Fibroblast of upper back skin (primary cell): ENCODE data around the gene C5orf58.

ENCODE experiments used
- DNase-seq: peaks from one replicate; pipeline ENCODE4 v3.0.0-alpha.2; 2013

The C5orf58 gene

DNA sequence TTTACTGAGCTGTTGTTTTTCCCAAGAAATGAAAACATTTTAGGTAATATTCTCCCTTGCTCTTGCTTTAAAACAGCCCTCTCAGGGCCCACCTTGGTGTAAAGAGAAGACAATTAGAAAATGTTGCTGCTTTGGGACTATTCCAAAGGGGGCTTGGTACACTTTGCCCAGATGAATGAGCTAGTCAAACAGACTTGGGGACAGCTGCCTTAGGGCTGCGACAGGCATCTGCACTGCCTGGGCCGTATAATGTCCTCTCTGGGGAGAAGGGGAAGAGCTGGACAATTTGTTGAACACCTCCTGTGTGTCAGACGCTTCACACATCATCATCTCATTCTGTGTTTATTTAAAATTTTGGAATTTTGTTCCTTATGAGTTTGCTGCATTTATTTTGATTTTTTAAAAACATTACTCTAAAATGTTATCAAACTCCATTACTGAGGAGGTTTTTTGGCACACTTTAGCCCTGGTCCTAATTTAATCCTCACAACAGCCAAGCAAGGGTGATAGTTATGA is 28.8 kb downstream of the C5orf58 start:
- no peak for DNase-seq

DNA sequence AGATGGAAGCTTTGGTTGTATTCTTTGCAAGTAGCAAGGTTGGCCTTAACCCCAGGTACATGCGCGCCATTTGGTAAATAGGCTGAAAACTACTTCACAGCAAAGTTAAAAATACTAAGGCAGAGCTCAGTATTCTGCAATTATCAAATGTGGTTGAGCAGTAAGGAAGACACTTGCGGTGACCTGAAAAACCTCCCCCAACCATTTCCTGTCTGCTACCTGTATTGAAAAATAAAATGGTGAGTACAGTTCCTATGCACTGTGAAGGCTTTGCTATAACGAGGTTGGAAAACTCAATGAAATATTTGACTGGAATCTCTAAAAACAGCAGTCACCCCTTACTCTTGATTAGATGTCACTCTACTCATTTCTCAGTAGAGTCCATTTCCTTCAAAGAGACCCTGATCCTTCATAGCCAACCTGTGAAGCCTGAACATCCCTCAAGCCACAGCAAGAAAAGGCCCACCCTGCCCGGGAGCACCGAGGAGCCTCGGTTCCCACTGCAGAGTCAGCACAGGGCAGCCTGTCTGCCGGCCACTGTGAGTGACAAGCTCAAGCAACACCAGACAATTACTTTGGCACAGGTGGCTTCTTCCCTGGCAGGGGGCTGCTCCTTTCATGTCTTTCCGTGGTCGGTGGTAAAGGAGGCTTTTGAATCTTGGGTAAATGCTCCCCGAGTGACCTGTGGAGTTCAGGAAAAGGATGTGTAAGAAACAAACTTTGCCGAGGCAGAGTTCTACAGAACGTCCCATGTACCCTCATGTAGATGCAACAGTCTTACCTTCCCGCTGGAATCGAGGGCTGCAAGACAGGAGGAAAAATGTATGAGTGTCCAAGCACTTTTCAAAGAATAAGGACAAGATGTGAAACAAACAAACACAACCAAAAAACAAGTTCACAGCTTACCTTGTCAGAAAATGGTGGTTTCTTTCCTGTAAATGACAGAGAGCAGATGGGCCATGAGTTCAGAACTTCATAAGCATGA is 29.6 kb downstream of the C5orf58 start:
- no peak for DNase-seq

DNA sequence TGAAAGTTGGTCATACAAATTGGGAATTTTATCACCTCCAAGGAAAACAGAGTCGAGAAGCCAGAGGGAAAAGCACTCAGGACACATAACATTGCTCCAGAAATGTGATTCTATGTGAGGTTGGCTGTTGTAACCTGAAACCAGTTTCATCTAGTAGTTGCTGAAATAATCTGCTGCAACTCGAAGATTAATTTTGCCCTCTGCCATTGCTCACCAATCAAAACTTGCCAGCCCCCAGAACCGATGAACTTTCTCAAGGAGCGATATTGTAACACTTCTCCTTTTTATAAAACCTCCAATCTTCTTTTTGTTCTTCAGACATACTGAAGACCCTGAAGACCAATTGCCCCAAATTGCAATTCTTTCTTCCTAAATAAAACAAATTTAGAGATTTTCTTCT is 31.1 kb downstream of the C5orf58 start:
- DNase-seq: no peak

DNA sequence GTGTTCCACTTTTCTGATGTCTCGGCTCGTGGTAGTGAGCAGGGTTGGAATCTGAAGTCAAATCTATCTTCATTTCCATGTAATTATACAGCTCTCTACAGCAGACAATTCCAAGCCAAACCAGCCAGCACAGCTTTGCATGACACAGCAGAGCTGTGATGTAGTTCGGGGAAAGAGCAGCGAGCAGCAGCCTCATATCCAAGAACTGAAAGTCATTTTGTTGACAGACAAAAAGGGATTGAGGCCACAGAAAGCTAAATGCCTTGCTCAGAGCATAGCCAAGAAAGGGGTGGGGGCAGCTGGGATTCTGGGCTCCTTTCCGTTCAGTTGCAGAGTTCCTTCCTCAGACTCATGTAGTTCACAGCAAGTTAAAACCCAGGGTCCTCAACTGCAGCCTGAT is 32.7 kb downstream of the C5orf58 start:
- DNase-seq: peak; percentile 14

DNA sequence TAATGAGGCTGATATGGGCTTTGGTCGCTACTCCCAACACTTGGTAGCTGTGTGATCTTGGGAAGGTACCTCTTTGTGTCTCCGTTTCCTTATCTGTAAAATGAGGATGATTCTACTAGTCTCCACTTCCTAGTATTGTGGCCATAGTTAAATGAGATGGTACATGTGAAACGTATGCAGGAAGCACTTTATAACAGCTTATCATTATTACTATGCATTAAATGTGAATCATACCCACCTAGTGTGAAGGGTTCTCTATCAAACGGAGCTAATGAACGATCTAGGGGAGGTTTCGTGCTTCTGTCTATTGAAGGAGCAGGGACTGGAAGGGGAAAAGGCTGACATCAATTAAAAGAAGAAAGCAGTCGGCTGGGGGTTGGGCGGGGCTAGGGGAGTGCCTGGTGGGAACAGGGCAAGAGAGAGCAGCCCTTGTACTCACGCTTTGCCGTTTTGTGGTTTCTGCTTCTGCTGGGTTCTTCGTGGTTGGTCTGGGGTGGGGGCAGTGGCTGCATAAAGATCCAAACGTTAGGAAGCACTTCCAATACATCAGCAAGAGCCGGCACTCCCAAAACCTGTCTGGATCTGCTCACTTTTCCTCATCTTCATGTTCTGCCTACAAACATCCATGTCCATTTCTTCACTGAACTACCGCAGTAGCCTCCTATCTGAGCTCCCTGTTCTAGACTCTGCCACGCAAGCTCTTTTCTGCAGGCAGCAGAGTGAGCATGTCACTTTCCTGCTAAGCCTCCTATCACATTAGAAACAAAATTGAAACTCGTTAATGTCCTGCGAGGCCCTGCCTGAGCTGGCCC is 34.0 kb downstream of the C5orf58 start:
- DNase-seq: no peak

DNA sequence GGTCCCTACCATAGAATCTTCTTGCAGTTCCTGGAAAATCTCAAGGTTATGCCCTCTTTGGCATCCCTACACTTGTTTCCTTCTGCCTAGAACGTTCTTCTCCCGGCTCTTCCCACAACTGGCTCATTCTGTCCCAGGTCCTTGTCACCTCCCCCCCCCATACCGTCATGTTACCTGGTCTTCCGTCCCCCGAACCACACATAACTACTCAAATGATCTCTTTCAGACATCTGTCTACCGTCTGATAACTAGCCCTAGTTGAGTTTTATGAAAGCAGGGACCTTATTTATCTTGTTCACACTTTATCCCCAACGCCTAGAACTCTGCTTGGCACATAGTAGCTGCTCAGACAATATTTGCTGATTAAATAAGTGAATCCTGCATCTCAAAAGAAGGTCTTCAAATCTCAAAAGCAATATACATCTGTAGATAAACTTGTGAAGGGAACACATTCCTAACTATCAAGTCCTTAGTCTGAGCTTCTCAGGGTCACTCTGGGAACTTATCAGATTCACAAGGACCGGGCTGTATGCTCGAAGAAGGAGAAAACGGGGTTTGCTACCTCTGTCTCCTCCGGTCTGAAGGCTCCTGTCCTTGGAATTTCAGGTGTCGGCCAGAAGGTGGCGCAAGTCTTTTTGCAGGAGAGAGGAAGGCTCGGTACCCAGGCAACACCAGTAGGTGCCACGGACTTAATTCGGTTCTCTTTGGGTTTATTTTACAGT is 34.8 kb downstream of the C5orf58 start:
- DNase-seq: peak; percentile 57

DNA sequence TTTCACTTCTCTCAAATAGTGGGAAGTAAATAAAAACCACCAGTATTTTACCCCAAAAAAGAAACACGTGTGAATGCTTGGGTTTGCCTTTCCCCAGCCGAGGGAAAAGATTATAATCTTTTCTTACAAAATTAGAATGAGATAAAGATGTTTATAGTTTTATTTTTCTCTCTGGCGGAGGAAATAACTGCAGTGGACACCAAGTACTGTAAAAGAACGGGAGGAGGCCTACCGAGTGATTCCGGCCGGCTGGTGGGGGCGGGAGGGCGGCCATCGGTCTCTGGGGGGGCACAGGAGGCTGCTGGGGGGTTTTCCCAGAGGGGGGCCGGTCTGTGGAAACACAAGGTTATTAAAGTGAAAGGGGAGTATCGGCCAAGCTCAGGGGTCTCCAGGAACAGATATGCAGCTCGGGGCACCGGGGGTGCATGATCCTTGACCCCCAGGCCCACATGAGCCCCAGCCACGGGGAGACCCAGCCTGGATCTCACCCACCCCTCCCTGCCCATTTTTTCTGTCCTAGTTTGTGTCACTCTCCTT is 35.4 kb downstream of the C5orf58 start:
- DNase-seq: no peak

DNA sequence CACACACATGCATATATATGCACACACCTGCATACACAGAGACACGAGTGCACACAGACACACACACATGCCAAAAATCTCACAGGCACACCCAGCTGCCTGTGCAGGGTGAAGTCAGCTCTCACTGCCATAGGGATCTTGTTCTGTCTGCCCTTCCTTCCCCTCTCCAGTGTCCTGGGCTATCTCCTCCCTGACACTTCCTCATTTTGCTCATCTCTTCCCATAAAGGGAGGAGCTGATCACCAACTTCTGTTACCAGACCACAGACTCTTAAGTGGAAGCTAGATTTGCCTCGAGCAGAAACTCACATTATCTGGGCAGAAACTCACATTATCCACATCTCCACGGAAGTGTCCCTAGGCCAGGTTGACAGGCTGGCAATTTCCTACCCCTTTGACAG is 36.1 kb downstream of the C5orf58 start:
- DNase-seq: no peak

DNA sequence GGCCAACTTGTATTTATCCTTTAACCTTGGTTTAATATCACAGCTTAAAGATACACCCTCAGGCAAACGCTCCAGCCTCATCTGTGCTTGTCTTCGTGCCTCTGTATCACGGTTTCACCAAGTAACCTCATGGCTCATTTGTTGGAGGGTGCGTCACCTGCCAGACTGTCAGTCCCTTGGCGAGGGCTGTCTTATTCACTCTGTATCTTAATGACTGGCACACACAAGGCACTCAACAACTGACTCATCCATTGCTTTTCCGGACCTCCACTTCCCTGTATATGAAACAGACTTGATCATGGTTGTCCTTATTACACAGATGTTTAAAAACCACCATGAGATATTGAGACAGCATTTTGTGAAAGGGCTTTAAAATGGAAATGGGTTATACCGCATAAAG is 36.8 kb downstream of the C5orf58 start:
- no peak for DNase-seq

DNA sequence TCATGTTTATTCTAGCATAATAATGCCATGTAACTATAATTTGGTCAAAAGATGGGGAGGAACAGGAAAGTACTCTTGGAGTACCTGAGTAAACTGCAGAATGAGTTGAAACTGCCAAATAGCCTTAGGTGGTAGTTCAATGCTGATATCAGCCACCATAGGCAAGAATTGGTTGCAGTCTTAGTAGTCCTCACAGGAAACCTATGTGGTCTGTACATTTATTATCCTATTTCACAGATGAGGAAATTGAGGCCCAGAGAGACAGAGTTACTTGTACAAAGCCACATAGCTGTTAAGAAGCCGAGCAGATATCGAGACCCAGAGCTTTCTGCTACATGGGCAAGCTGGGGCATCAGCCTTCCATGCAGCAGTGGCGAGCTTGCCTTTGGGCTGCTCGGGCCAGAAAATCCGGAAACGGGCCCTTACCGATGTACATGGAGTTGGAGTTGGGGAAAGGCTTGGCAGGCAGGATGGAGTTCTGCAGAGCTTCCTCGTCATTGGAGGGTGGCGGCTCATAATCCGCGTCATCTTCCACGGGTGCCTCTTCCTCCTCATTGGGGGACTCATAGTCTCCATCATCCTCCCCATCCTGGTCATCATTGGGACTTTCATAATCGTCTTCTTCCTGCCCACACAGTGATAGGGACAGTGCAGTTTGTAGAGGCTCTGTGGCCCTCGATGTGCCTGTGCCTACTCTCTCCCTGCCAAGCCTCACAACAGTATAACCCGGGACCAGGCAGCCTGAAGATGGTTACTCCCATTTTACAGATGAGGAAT is 37.7 kb downstream of the C5orf58 start:
- DNase-seq: no peak

DNA sequence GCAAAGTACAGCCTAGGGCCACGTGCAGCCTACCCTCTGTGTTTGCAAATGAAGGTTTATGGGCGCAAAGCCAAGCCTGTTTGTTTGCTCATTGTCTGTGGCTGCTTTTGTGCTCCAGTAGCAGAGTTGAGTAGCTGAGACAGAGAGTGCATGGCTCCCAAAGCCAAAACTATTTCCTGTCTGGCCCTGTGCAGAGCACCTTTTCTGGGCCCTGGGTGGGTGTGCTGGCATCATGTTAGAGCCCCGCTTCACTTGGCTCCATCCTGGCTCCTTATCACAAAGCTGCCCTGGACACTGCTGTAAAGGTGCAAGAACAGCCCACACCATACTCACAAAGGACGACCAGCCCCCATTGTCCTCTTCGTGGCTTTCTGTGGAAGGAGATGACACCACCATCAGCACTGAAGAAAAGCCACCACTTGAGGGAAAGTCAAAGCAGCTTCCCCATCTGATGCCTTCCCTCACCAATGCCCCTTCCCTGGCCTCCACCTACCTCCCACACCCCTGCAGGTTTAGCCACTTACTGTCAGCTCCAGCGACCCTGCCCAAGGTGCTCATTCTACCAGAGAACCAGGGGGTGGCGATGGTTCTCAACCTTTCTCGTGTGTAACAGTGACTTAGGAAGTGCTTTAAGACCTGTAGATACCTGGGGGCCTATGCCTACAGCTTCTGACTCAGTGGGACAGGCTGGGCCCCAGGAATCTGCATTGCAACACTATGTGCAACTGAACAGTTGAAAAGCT is 41.4 kb downstream of the C5orf58 start:
- peak; percentile 8 for DNase-seq

DNA sequence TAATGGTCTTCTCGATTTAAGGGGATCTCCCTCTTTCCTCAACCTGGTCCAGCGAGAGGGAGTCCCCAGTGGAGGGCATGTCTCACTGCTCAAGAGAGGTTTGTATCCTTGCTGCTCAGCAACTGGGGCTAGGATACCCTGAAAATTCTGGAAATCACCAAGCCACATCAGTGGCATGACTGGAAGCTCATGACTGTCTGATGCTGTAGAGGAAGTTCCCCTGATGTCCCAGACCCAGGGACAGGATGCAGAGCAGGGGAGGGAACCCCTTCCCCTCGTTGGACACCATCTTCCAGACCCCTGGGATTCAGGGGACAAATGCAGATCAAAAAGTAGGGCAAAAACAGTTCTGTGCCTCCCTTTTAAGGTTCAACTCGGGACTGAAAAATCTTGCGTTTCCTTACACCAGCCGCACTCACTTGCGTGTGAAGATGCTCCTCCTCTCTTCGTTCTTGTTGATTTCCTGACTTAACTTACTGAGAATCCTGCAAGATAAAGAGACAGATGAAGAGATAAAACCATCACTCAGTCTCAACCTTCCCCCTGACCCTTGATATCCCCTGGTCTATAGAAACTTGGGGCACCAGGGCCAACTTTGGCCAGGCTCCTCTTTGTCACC is 42.7 kb downstream of the C5orf58 start:
- no peak for DNase-seq

DNA sequence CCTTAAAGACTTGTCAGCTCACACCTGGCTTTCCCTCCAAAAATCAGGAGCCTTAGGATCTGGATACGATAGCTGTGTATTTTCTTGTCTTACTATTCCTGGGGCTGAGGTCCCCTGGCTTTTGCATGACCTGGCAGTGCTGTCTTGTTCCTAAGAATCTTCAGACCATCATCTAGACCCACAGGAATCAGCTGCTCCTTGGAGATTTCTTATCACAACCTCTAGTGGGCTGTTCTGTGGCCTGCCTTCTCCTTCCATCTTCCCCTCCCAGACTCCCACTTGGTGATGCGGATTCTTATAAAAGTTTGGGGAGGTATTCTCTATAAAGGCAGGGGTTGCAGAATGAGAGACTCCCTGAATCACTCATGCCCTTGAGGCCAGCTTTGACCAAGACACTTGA is 43.4 kb downstream of the C5orf58 start:
- no peak for DNase-seq

DNA sequence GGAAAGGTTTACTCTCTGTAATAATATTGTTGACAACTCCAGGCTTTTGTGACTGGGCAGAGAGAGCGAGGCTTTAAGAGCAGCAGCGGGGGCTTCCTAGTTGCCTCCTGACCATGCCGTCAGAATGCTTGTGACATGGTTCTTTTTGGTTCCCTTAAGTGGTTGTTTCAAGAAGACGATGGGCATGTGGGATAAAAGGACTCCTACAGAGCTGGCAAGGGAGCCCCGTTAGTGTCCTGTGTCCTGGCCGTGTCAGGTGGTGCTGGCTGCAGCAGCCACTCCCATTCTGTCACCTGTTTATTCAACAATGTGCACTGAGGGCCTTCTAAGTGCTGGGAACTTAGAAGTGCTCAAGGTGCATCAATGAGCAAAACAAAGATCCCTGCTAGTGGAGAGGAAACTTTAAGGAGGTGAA is 45.1 kb downstream of the C5orf58 start:
- DNase-seq: no peak

DNA sequence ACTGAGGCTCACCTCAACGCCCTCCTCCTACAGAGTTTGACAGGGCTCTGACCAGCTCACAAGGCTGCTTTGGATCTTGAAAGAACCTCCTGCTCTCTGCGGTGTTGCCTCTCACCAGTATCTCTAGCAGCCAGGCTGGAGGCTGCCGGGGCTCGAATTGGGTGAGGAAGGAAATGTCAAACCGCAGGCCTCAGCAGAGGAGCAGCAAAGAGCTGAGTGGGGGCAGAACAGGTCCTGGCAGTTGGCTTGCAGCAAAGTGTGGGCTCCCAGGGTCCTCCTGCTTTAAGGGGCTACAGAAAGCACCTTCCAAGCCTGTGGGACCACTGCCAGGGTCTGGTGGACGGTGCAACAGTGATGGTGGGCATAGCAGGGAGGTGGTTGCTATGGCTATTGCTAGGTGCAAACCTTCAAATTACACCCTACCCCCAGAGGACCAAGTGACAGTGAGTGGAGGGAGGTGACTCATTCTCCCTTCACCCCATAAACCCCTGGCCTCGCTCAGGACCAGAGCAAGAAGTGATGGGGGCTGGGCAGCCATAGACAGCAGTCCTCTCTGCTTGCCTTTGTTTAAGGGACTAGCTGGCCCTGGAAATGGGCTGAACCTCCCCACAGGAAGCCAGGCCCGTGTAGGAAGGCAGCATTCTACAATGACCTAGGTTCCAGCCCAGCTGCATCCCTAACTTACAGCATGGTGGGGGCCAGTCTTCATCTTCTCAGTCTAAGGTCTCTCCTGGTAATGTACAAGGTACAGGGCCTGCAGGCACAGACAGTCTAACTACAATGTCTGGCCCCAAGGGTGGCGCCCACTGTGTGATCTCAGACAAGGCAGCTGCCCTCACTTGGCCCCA is 46.0 kb downstream of the C5orf58 start:
- no peak for DNase-seq

DNA sequence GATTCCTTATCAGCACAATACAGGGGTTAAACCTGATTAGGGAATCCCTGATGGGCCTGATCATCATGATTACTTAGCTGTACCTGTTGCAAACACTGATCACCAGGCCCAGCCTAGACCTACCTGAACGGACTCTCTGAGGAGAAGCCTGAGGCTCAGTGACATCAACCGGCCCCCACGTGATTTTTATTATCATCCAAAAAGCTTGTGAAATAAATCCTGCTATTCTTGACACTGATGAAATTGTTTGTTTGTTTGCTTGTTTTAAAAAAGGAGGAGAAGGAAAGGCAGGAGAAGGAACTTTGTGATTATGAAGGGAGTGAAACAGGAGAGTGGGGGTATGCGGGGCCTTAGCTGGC is 46.7 kb downstream of the C5orf58 start:
- DNase-seq: no peak

DNA sequence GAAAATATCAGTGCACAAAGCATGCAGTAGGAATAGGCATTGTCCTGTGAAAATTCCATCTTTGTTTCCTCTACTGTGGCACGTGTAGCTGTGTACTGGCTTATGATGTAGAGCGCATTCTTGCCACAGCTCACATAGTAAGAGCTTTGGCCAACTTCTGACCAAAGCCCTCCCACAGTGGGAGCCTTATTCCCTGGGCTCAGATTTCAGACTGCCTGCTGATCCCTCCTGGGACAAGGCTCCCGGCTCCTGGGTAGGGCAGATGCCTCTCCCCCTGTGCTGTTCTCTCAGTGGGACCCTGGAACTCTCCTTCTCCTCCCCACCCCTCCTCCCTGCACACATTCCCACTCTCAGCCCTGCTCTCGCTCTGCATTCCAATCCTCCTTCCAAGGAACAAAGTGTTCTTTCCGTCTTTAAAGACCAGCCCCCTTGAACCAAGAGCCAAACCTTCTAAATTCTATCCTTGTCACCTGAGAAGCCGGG is 47.3 kb downstream of the C5orf58 start:
- DNase-seq: no peak

DNA sequence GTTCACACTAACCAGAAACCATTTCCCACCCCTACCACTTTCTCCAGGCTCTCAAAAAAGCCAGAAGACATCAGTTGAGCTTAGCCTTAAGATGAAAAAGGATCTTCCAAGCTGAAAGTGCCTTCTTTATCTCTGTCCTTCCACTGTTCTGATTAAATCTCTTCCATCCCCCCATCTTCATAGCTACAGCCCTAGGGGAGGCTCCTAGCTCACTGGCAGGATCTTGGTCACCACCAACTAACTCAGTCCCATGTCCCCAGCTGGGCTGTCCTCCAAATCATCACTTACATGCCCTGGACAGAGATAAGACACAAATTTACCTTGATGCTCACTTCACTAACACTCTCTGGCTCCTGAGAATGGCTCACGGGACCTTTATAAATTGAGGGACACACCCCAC is 50.5 kb downstream of the C5orf58 start:
- no peak for DNase-seq

DNA sequence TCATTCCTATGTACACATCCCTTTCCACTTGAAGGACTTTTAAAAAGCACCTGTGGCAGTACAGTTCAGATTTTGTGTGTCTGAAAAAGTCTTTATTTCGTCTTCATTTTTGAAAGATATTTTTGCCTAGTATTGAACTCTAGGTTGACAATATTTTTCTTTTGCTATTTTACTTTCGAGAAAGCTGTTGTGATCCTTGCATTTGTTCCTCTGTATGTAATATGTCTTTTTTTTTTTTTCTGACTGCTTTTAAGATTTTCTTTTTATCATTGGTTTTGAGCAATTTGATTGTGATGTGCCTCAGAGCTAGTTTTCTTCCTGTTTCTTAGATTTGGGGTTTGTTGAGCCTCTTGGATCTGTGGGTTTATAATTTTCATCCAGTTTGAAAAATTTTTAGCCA is 51.4 kb downstream of the C5orf58 start:
- no peak for DNase-seq

DNA sequence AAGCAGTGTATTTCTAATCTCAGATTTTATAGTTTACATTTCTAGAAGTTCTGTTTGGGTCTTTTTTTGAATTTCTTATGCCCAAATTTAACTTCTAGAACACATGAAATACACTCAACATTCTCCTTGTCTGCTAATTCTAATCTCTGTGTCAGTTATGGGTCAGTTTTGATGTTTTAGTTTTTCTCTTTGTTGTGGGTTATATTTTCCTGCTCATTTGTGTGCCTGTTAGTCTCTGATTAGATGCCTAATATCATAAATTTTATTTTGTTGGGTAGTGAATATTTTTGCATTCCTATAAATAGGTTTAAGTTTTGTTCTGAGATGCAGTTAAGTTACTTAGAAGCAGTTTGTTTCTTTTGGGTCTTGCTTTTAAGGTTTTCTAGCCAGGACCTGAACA is 52.4 kb downstream of the C5orf58 start:
- DNase-seq: no peak
